GM18867 (cell line): Measurements from ENCODE around the gene FILIP1L.

Experiments used
- ATAC-seq: cut with Tn5 transposase; IDR thresholded peaks from one replicate; pipeline ENCODE4 v1.9.1; 2021; ENCODE audit warnings: mild to moderate bottlenecking, moderate library complexity; ENCODE audit not compliant: unreplicated experiment

Gene FILIP1L

DNA sequence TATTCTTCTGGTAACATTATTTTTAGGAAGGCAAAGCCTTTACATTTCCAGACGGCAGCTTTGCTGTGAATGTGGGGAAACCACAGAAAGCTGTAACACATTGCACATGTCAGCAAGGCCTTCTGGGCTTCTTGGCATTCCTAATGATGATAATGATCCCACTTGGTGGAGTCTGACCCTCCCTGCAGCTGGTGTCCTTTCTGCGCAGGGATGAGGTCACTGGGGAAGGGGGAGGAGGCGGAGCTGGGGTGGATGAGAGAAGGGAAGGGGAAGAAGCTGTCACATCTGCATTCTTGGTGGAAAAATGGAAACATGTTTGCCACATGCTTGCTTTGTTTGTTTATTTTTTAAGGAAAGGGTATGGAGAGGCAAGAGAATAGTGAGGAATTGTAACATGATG is 68.6 kb downstream of the FILIP1L start:
- no peak for ATAC-seq

DNA sequence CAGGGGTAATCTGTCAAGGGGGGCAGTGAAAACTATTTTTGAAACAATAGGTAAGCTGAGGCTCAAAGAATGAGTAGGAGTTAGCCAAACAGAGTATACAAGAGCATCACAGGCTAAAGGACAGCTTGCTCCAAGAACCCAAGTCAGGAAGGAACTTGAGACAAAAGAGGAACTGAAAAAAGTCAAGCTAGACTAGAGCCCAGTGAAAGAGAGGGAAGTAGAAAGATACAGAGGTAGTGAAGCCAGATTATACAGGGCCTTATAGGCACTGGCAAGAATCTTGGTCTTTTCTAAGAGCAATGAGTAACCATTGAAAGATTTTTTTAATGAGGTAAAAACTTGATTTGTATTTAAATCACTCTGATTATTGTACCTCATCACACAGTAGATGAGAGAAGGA is 69.9 kb downstream of the FILIP1L start:
- ATAC-seq = peak; percentile 75

DNA sequence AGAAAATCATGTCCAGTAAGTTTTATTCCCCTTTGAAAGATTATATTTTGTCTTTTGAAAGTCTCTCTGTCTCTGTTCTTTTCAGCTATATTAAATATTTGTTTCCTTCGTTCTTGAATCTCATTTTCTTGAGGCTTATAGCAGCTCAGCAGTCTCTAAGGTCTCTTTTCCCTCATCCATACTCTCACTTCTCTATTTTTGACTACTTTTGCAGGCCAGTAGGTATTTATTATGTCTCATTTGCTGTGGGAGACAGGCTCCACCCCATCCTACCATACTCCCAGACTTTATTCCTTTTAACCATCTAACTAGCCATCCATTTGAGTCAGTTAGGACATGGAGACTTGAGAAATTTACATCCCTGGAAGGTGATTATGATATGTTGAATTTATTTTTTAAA is 71.0 kb downstream of the FILIP1L start:
- ATAC-seq = no peak

DNA sequence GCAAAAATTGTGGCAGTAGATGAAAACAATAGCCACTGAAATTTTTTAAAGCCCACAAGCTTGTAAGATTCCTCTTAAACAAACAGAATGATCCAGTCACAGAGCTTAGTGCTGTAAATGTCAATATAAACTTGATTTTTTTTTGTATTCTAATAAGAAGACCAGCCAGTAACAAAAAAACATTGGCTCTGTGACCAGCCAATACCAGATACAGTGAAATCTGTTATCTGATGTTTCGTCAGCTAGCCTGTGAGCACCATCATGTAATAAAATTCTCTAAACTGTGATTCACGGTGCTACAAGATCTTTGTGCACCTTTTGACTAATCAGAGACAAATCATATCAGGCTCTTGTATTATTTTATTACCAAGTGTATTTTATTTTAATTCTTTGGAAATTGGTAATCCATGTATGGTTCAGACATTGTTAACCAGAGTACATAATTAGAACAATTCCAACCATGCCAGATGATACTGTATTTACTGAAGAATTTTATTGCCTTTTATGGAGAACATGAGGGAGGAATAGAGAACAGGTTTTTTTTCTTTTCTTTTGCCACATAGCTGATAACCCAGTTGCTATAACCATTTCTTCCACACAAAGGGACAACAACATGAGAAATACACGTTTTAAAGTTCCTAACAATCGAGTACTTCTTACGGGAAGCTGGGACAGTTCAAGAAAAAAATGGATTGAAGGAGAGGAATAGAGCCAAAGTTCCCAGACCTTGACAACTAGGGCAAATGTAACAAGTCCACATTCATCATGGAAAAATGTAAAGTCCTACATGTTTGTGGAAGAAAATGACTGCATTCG is 71.9 kb downstream of the FILIP1L start:
- no peak for ATAC-seq

DNA sequence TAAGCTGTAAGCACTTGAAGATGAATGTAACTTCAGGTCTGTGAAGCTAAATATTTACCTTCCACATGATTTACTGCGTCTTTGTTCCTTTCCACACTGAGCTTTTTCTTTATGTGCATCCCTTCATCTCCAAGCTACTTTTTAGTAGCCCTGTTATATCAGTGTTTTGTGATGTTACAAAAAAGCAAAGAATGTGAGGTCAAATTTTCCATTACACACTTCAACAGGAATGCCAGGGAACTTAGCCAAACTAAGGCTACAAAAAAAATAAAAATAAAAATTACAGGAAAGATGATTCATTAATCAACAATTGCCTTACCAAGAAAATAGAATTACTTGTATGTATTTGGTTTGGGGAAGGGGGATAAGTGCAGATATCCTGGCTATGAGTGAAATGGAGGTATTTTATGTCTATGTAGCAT is 73.0 kb downstream of the FILIP1L start:
- no peak for ATAC-seq

DNA sequence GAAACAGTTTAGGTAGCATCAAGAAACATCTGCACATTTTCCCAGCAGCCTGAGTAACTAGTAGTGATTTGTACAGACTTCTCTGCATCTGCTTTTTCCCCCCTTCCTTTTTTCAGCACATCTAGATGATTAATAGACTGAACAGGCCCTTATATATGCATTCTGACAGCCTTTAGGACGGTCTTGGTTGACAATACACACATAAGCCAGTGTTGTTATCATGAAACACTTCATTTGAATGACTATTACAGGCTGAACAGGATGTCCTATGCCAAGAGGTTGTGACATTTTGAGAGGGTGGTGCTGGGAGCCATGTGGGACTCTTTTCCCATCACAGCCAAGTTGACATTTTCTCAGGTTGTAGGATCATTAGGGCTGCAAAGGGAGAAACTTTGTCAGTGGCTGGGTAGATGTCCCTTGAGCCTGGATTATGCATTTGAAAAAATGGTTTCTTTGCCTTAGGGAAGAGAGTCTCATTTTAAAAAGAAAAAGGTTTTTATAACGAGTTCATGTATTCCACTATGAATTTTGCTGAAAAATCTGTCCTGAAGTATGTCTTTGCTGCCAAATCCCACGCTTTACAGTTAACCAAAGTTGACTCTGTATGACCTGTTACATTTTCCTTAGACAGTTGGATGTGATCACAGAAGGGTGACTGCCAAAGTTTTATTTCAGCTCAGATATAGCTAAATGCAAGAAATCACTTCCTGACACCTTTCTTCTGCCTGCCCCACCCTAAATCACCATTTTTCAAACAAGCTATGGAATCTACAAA is 73.7 kb downstream of the FILIP1L start:
- no peak for ATAC-seq

DNA sequence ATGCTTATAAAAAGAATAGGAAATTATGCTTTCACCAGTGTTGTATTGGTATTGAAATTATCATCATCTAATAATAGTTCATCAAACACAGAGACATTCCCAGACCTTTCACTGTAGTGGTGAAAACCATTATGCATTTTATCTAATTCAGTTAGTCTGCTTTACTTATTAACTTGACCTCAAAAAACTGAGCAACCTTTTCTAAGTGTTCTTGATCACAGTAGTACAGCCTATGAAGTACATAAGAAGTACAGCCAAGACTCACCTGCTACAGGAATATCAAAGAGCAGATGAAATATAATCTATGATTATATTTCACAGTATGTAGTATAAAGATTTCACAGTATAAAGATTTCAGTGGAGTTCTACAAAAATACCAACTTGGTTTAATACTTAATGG is 75.2 kb downstream of the FILIP1L start:
- no peak for ATAC-seq

DNA sequence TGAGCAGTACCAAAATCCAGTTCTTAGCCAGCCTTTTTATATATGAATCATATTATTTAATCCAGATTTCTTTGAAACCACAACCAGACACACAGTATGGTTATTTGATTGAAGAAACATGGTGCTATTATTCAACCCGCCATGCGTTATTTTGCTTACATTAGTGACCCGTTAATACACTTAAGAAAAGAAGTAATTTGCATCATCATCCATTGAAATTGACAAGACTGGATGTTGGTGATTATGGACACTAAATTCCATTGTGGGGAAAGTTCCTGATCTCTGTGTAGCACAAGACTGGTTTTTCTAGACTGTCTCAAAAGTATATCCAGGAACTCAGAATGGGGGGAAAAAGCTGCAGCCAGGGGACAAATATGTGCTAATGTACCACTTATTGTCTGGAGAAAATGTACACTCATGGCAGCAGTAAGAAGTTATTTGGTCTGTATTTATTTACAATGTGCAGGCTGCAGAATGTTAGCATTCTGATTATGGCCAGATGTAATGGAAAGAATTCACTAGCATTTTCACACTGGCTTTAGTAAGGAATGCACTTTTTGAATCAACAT is 80.3 kb downstream of the FILIP1L start:
- ATAC-seq = no peak

DNA sequence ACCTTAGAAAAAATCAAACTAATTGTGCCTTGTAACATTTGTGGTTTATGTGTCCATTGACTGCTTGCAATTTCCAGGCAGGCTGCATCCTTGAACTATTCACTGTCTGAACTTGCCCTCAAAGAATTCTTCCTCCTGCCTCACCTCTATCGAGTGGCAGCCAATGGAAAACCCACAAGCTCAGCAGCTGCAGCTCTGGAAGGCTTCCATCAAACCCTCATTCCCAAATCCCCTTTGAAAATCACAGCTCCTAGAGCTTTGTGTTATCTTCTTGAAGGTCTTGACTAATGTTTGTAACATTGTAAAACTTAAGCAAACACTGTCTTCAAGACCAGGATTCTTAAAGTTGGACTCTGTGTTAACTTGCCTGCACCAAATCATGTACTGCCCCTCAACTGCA is 81.1 kb downstream of the FILIP1L start:
- no peak for ATAC-seq

DNA sequence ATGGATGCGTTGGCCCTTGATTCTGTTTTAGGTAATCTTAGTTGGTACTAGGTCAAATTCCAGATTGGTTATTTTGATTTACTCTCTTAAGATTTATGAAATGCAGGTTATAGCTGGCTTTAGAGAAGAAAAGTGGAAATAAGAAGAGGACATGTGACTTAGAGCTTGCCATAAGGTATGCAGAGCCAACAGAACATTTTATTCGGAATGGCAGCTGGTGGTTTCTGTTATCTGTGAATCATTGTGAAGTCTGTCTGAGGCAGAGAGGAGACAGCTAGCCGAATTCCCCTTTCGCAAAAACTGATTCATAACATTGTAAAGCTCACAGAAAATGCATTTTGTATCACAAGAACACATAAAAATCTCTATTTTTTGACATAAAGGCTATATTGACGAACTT is 82.1 kb downstream of the FILIP1L start:
- ATAC-seq = no peak

DNA sequence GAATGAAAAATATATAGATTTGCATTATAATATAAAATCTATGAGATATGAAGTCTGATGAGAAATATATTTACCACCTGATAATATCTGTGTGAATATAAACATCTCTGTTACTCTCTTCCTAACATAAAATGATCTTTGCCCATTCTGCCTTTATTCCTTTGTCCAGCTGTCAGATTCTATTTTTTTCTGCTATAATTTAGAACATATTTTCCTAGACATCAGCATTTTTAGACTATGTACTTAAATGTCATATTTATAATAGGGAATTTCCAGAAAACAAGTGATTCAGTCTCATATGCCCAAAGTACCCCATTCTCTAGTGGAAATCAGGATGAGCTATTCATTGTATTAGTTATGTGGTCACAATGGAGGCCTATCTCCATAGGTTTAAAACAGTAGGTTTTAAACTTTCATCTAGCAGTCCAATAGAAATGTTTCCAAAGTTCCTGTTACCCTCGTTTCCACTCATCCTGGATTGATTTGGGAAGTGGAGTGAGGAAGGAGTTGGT is 83.3 kb downstream of the FILIP1L start:
- no peak for ATAC-seq

DNA sequence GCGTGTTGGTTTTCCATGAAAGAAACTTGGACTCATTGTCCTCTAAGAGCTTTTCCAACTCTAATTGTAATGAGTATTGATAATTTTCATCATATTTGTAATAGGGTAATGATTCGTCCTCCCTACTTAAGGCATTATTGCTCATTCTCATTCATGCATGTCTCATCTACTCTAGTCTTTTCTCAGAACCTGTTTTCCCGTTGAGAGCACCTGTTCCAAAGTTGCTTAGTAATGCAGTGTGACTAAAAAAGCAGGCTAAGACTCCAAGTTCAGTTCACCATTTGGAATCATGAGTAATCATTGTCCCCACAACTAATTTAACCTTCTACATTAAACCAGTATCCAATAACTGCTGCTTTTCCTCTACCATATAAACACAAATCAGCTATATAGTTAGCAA is 84.0 kb downstream of the FILIP1L start:
- no peak for ATAC-seq

DNA sequence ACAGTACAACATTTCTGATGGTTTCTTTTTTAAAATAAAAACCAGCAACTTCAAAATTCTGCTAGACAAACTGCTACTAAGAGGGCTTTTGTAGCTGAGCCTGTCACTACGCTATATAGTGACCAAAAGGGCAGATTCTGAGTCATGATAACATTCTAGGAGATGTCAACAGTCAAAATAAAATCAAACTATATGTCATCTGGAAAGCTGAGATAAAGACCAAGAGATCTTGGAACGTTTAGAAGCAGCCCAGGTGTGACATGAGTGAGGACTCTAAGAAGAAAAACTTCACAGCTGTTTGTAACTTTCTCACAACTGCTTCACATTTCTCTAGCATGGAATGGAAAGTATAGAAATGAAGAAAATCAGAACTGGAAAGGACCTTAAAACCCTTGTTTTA is 84.6 kb downstream of the FILIP1L start:
- peak; percentile 53 for ATAC-seq

DNA sequence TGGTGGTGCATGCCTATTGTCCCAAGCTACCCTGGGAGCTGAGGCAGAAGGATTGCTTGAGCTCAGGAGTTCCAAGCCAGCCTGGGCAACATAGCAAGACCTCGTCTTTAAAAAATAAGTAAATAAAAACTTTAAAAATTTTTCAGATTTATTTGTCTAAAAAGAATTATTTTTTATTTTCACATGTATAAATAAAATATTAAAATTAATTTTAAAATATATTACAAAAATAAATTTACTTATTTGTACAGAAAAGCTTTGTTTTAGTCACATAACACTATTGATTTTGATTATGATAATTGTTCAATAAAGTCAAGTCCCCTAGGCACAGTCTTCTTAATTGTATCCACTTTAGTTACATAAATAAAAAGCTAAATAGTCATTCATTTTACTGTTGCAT is 85.2 kb downstream of the FILIP1L start:
- no peak for ATAC-seq

DNA sequence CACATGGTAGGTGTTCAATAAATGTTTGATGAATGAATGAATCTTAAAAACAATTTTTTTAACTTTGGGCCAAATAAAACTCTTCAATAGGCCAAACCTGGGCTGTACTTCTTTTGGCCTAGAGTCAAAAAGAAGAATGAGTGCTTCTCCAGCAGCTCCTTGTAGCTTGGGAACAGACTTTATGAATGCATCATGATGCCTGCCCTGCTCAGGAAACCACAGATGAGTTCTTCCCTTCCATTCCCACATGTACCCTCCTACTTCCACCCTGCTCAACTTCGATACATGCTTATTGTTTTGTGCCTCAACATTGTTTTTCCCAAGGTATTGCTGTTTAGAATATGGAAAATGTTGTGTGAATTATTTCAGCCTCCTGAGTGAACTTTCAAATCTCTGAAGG is 87.0 kb downstream of the FILIP1L start:
- no peak for ATAC-seq

DNA sequence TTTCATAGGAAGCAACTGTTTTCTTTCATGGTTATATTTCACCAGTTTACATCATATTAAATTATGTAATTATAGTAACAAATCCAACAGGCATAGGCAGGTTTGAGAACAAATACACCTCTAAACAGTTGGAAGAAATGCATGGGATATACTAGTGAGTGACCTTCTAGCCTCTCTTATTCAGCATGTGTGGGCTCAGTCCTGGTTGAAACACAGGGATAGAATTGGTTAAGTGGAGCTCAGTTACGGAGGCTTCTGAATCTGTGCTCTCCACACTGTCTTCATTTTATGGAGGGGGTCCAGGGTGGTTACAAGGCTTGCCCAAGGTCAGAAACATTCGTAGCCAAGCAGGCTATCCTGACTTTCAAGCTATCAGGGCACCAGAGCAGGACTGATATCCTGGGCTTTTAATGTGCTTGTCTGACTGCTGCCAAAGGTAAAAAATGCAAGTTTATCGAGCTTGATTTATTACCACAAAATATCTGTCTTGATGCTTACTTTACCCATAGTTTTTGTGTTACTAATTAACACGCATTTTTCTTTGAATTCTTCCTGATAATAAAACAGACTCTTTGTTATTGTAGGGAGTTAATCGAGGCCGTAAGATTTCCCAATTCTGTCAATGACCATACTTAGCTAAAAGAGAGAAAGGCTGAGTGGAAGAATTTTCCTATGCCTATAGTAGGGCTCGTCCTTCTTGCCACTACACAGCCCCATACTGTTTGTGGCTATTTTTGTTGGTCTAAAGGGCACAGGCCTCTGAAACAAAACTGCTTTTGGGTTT is 89.6 kb downstream of the FILIP1L start:
- no peak for ATAC-seq

DNA sequence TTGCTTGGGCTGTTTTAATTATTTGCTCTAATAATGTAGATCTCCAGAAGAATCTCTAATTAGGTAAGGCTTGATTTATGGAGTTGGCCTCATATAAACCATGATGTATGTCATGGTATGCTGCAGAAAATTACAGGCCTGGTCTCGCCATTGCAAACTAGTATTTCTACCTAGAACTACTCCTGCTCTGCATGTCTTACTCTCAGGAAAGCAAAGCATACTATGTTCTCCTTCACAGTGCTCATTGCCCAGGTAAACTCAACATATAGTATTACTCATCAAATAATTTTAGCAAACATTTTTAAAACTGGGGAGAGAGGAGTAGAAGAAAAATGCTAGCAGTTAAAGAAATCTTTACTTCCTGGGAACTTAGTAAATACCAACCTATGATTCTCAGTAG is 90.7 kb downstream of the FILIP1L start:
- ATAC-seq = no peak

DNA sequence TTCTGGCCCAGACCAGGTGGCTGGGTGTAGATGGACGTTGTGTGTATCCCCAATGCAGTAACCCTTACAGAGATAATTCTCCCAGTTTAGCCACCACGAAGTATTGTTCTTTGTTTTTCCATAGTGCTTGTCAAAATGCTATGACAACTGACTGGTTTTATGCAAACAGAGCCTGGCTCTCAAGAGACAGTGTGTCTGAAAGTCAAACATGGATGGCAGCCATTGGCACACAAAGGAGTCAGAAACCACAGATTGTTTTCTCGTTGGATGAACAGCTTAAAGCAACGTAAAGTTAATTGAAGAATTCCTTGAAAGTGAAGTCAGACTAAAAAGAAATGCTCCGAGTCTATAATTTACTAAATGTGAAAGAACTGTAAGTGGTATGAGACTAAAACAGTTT is 91.2 kb downstream of the FILIP1L start:
- no peak for ATAC-seq

DNA sequence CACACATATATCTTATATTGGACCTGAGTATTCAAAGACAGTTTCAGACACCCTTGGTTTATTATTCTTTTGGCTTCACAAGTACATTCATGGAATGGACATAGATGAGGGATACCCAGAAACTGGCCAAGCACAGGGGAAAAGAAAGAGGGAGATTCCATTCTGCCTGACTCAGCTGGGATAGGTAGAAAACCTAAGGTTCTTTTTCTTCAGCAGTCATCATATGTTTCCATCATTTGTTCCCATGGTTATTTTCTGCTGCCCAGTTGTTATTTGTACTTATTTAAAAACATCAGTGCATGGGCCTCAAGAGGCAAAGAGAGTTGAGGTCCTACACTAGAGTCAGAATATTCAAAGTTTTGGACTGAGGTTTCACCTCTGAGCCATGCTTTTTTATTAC is 91.8 kb downstream of the FILIP1L start:
- no peak for ATAC-seq

DNA sequence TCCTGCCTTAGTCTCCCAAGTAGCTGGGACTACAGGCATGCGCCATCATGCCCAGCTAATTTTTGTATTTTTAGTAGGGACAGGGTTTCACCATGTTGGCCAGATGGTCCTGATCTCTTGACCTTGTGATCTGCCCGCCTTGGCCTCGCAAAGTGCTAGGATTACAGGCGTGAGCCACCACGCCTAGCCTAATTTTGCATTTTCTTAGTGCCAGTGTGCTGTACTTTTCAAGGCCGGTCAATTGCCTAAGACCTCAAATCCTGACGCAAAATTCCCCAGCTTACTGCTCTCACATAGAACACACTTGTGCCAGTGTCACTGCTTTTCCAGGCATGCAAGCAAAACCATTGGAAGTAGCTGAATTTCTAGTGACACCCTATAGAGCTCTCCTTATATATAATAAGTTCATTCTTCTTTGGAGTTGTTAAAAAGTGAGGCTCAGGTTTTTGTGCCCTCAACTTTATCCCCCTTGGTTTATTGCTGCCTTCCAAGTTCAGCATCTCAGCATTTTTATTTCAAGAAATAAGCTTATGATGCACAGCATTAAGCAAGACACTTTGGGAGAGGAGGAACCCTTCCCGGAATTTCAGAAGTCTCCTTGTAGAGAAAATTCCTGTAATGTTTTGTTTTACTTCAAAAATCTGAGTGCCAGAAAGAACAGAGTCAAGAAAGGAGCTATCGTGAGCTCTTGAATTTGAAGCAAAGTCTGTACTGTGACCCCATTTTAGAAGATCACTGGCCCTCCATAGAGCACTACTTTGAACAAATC is 93.2 kb downstream of the FILIP1L start:
- ATAC-seq = no peak
